Measurements from ENCODE around the gene CUL5.

DNA sequence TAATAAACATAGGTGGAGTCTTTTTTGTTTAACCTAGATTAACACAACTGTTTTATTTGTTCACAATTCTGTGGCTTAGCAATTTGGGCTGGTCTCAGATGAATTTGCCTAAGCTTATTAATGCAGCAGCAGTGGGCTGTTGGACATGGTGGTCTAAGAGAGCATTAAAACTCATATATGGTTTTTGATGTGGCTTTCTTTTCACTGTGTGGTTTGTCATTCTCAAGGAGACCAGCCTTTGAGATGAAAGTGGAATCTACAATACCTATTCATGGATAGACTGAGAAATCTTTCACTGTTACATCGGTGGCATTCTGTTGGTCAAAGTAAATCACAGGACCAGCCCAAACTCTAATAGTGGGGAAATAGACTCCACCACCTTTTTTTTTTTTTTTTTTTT is 39.6 kb downstream of the CUL5 start:
- TF ChIP-seq, protein P1, sequence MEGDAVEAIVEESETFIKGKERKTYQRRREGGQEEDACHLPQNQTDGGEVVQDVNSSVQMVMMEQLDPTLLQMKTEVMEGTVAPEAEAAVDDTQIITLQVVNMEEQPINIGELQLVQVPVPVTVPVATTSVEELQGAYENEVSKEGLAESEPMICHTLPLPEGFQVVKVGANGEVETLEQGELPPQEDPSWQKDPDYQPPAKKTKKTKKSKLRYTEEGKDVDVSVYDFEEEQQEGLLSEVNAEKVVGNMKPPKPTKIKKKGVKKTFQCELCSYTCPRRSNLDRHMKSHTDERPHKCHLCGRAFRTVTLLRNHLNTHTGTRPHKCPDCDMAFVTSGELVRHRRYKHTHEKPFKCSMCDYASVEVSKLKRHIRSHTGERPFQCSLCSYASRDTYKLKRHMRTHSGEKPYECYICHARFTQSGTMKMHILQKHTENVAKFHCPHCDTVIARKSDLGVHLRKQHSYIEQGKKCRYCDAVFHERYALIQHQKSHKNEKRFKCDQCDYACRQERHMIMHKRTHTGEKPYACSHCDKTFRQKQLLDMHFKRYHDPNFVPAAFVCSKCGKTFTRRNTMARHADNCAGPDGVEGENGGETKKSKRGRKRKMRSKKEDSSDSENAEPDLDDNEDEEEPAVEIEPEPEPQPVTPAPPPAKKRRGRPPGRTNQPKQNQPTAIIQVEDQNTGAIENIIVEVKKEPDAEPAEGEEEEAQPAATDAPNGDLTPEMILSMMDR (IDR thresholded peaks at IDR 0.05; ENCODE audit: insufficient read depth, low read length, poor library complexity, severe bottlenecking) = no peak
- TF ChIP-seq EZH2phosphoT487 (conservative IDR thresholded peaks at IDR 0.05; ENCODE audit: low read length) = no peak
